GM18505 (cell line): ENCODE results near the gene ADK.

Experiments used
- ATAC-seq: cut with Tn5 transposase; IDR thresholded peaks from one replicate; pipeline ENCODE4 v1.9.1; 2021; ENCODE audit not compliant: unreplicated experiment
- POLR2A ChIP-seq: IDR thresholded peaks from 4 replicates; pipeline ENCODE4 v1.6.1; 2011; ENCODE audit warnings: borderline replicate concordance; ENCODE audit not compliant: insufficient read depth, insufficient read length; ENCODE audit errors: extremely low read depth

The ADK gene

GRCh38 chr10:74223755-74224529 lies 72.9 kb downstream of the ADK start:
- no peak for ATAC-seq
- TF ChIP-seq POLR2A, result no peak

GRCh38 chr10:74227697-74228424 lies 76.8 kb downstream of the ADK start:
- ATAC-seq, result no peak
- TF ChIP-seq POLR2A, result no peak

- TF ChIP-seq POLR2A, result no peak
- ATAC-seq, result no peak
Observed at GRCh38 chr10:74231375-74231774, 80.4 kb downstream of the ADK start.

- no peak for TF ChIP-seq POLR2A
- no peak for ATAC-seq
Observed at GRCh38 chr10:74233281-74233680, 82.3 kb downstream of the ADK start.

GRCh38 chr10:74234569-74234968 lies 83.5 kb downstream of the ADK start:
- no peak for ATAC-seq
- no peak for TF ChIP-seq POLR2A

GRCh38 chr10:74238031-74238431 lies 87.0 kb downstream of the ADK start:
- no peak for ATAC-seq
- TF ChIP-seq POLR2A, result no peak

- ATAC-seq, result no peak
- no peak for TF ChIP-seq POLR2A
Observed at GRCh38 chr10:74238516-74238915, 87.5 kb downstream of the ADK start.

- no peak for ATAC-seq
- no peak for TF ChIP-seq POLR2A
Observed at GRCh38 chr10:74243067-74243466, 92.0 kb downstream of the ADK start.

- ATAC-seq, result no peak
- TF ChIP-seq POLR2A, result no peak
Observed at GRCh38 chr10:74244097-74244685, 93.2 kb downstream of the ADK start.

- no peak for ATAC-seq
- no peak for TF ChIP-seq POLR2A
Observed at GRCh38 chr10:74244807-74245206, 93.8 kb downstream of the ADK start.

- no peak for ATAC-seq
- TF ChIP-seq POLR2A, result no peak
Observed at GRCh38 chr10:74246495-74246894, 95.5 kb downstream of the ADK start.

GRCh38 chr10:74249865-74250264 lies 98.8 kb downstream of the ADK start:
- ATAC-seq, result no peak
- no peak for TF ChIP-seq POLR2A

- TF ChIP-seq POLR2A, result no peak
- no peak for ATAC-seq
Observed at GRCh38 chr10:74255214-74255613, 104.2 kb downstream of the ADK start.

GRCh38 chr10:74255888-74256357 lies 104.9 kb downstream of the ADK start:
- no peak for ATAC-seq
- TF ChIP-seq POLR2A, result no peak
